Cardiac fibroblast (primary cell): ENCODE data around the gene ZDHHC20.
A peak's percentile ranks its signal among the peaks of the same experiment; 100 is the strongest.

Experiments used
- DNase-seq, 2 donors: peaks; one replicate each; pipeline versions ENCODE4 v3.0.0 to v3.0.0-alpha.2; 2010; ENCODE audit warnings: low read depth in 2 of 2
- H3K4me3 ChIP-seq, 2 donors: replicated peaks in 1 of 2; 1 replicate in 1 of 2; 2 replicates in 1 of 2; pipeline ENCODE4 v1.5.1; 2011; ENCODE audit warnings: low read depth in 2 of 2, low read length in 2 of 2, mild to moderate bottlenecking in 2 of 2, moderate library complexity in 1 of 2
- CTCF ChIP-seq: IDR thresholded peaks from one replicate; pipeline ENCODE4 v1.5.1; 2011; ENCODE audit warnings: low read depth, mild to moderate bottlenecking, low read length, inconsistent platforms

ZDHHC20 gene

GRCh38 chr13:21478881-21479808 is 20.0 kb upstream of the ZDHHC20 start:
- DNase-seq = peak; percentile 86 to 88

GRCh38 chr13:21476893-21477472 is 17.9 kb upstream of the ZDHHC20 start:
- peak; percentile 99 for TF ChIP-seq CTCF
- peak overlapping the region; percentile 34 to 45 for H3K4me3 ChIP-seq

More at GRCh38 chr13:21478881-21479808, 20.0 kb upstream of the ZDHHC20 start:
- TF ChIP-seq CTCF = peak; percentile 45
- peak overlapping the region in 1 of 2 donors; percentile 39 for H3K4me3 ChIP-seq

GRCh38 chr13:21475115-21475514 is 16.0 kb upstream of the ZDHHC20 start:
- DNase-seq = no peak
- no peak overlapping the region for H3K4me3 ChIP-seq
- TF ChIP-seq CTCF = no peak

More at GRCh38 chr13:21476893-21477472, 17.9 kb upstream of the ZDHHC20 start:
- DNase-seq = peak; percentile 88 to 90

- TF ChIP-seq CTCF = no peak
- DNase-seq = no peak
- no peak overlapping the region for H3K4me3 ChIP-seq
Measured at GRCh38 chr13:21470785-21471184, 11.7 kb upstream of the ZDHHC20 start.

GRCh38 chr13:21466527-21466926 is 7.4 kb upstream of the ZDHHC20 start:
- no peak overlapping the region for H3K4me3 ChIP-seq
- no peak for DNase-seq
- TF ChIP-seq CTCF = no peak

GRCh38 chr13:21465710-21466160 is 6.6 kb upstream of the ZDHHC20 start:
- no peak overlapping the region for H3K4me3 ChIP-seq
- TF ChIP-seq CTCF = no peak
- no peak for DNase-seq
